ENCODE measurements around the gene HIP1. TPM values are rescaled to one million over a fixed set of nuclear protein-coding genes. Genes with fewer than 3 reads are reported as not detected.

HIP1 gene
- total and polyA plus RNA-seq, 2 of the 4 experiments (the other 2 are of a cell fraction) = 6.8 to 10.0 TPM

DNA sequence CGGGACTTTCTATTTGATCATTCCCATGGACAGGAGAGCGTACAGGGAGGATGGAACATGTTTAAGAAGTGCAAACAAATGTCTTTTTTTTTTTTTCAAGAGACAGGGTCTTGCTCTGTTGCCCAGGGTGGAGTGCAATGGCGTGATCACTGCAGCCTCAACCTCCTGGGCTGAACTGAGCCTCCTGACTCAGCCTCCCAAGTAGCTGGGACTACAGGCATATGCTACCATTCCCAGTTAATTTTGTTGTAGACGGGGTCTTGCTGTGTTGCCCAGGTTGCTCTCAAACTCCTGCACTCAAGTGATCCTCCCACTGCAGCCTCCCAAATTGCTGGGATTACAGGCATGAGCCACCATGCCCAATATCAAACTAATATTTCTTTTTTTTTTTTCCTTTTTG lies 206.1 kb downstream of the HIP1 start:
- no peak overlapping the region for H2AK5ac ChIP-seq (ENCODE audit: low read depth, low read length)
- 100% methylated on average over 2 of the region's 4 CpGs; no CpG with 5 or more reads in 1 of the 2 experiments for WGBS, 2 experiments (ENCODE audit: extremely low coverage in 2 of 2, insufficient read length in 1 of 2)
- no peak for ATAC-seq (ENCODE audit: low read depth)
- H3K9ac ChIP-seq (ENCODE audit: low read depth, low read length) = no peak overlapping the region
- BruUV-seq (replicated peaks) = no TSS peak
- ChIA-PET CTCF (no interaction called here), POLR2A (ENCODE audit: unreplicated experiment) (no interaction called here)
- H2BK15ac ChIP-seq (ENCODE audit: low read depth, low read length) = no peak overlapping the region
- H3K9me1 ChIP-seq (ENCODE audit: insufficient read depth, low read length) = peaks cover 11% of the 10 kb centered on the region; the same call in 1 of the 2 replicates
- H3K27me3 ChIP-seq (ENCODE audit: control insufficient read depth, insufficient read depth, low read length) = peaks cover 6% of the 10 kb centered on the region; the same call in 1 of the 2 replicates
- H2AK9ac ChIP-seq (replicated peaks; ENCODE audit: low read depth, low read length, poor library complexity) = no peak overlapping the region
- no peak overlapping the region for H3K27ac ChIP-seq (ENCODE audit: insufficient read depth, low read length)
- H2AFZ ChIP-seq (replicated peaks; ENCODE audit: low read length, poor library complexity) = no peak overlapping the region
- peaks cover 2 to 8% of the 10 kb centered on the region in 2 experiments; a peak in 2 of 4 replicates for H3K79me1 ChIP-seq (ENCODE audit: low read depth in 1 of 2, low read length in 2 of 2)
- intact Hi-C loops (cut with micrococcal nuclease) = no loop called here
- H2BK5ac ChIP-seq (ENCODE audit: low read depth, low read length, poor library complexity, severe bottlenecking) = no peak overlapping the region
- no peak overlapping the region for H4K5ac ChIP-seq (ENCODE audit: low read depth, low read length)
- no peak overlapping the region for H3K4ac ChIP-seq (ENCODE audit: low read depth, low read length)
- dilution Hi-C loops (cut with HindIII; ENCODE audit: low sequenced_read_pairs, unreplicated experiment) = no loop called here
- no peak overlapping the region for H2BK120ac ChIP-seq (ENCODE audit: low read depth, low read length)
- H3K14ac ChIP-seq (replicated peaks; ENCODE audit: low read depth, low read length) = no peak overlapping the region
- in situ Hi-C loops (cut with MboI; ENCODE audit: low sequenced_read_pairs) = loop anchor here (10.0 to 25.0 kb wide), 2 partner anchors 222 to 505 kb away; partner anchors contain the start of genes MDH2 and STYXL1
- H3K4me2 ChIP-seq (ENCODE audit: low read depth, low read length) = no peak overlapping the region
- H2BK20ac ChIP-seq (ENCODE audit: low read depth, low read length) = no peak overlapping the region
- no peak overlapping the region for H4K91ac ChIP-seq (ENCODE audit: insufficient read depth, low read depth, low read length)
- no peak overlapping the region for H4K8ac ChIP-seq (ENCODE audit: low read depth in 2 of 2, low read length in 2 of 2)
- H4K20me1 ChIP-seq (ENCODE audit: insufficient read depth, low read length) = peaks cover 13% of the 10 kb centered on the region
- H3K56ac ChIP-seq (ENCODE audit: extremely low read depth, insufficient read depth, low read length) = no peak overlapping the region
- no peak for DNase-seq
- H3K9me3 ChIP-seq (ENCODE audit: control insufficient read depth, insufficient read depth, low read length) = no peaks in the 10 kb centered on the region
- peaks cover 15% of the 10 kb centered on the region for H3K36me3 ChIP-seq (ENCODE audit: control insufficient read depth, insufficient read depth, low read length)
- no peak overlapping the region for H3K23ac ChIP-seq (ENCODE audit: low read depth, low read length)
- no peak overlapping the region for H3K18ac ChIP-seq (ENCODE audit: low read depth, low read length)
- no peak overlapping the region for H3K4me3 ChIP-seq (ENCODE audit: insufficient read depth, low read depth, low read length)
- TF ChIP-seq POLR2A (IDR thresholded peaks at IDR 0.05; ENCODE audit: low read depth, low read length) = no peak
- TF ChIP-seq, protein P1, sequence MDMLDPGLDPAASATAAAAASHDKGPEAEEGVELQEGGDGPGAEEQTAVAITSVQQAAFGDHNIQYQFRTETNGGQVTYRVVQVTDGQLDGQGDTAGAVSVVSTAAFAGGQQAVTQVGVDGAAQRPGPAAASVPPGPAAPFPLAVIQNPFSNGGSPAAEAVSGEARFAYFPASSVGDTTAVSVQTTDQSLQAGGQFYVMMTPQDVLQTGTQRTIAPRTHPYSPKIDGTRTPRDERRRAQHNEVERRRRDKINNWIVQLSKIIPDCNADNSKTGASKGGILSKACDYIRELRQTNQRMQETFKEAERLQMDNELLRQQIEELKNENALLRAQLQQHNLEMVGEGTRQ (IDR thresholded peaks at IDR 0.05; ENCODE audit: low read depth, low read length) = no peak
- TF ChIP-seq FOS (IDR thresholded peaks at IDR 0.05; ENCODE audit: low read depth, low read length) = no peak
- TF ChIP-seq SMC3 (IDR thresholded peaks at IDR 0.05; ENCODE audit: low read depth, low read length) = no peak
- TF ChIP-seq MXI1 (IDR thresholded peaks at IDR 0.05; ENCODE audit: borderline replicate concordance, low read depth, low read length) = no peak
- no peak for TF ChIP-seq CEBPB (IDR thresholded peaks at IDR 0.05; ENCODE audit: low read depth, low read length)
- no peak for TF ChIP-seq NFE2L2 (IDR thresholded peaks at IDR 0.05; ENCODE audit: low read depth, low read length)
- no peak for TF ChIP-seq RAD21 (IDR thresholded peaks at IDR 0.05; ENCODE audit: low read length)
- peaks cover 7% of the 10 kb centered on the region for H3K4me1 ChIP-seq (ENCODE audit: control insufficient read depth, insufficient read depth, low read length)
